K562 (cell line): Measurements from ENCODE around the gene KIAA1958. TPM values are rescaled to one million over a fixed set of nuclear protein-coding genes. Genes with fewer than 3 reads are reported as not detected.

Experiments used
- BCOR ChIP-seq: fragments of 450-650 bp; IDR thresholded peaks from 2 replicates; pipeline ENCODE4 v1.6.1; 2016
- CAMTA2 ChIP-seq: fragments of 250-450 bp; sonication (Bioruptor Pico); conservative IDR thresholded peaks from 2 replicates; pipeline ENCODE4 v1.5.1; 2022
- CSDE1 ChIP-seq, 2 experiments: fragments of 450-650 bp; IDR thresholded peaks; 2 replicates each; pipeline ENCODE4 v1.6.1; 2016; ENCODE audit warnings: mild to moderate bottlenecking in 1 of 2
- LCOR ChIP-seq: sonication (generic); formaldehyde crosslinking; IDR thresholded peaks from 2 replicates; pipeline ENCODE4 v1.8.0; 2022; ENCODE audit warnings: mild to moderate bottlenecking, missing genetic modification reagents
- MCM5 ChIP-seq: fragments of 450-650 bp; IDR thresholded peaks from 2 replicates; pipeline ENCODE4 v1.6.1; 2016; ENCODE audit warnings: low read depth
- MXI1 ChIP-seq: IDR thresholded peaks from 2 replicates; pipeline ENCODE4 v1.6.1; 2011; ENCODE audit warnings: low read depth, mild to moderate bottlenecking, improper control_type of control experiment, low read length
- POLR2AphosphoS5 ChIP-seq: IDR thresholded peaks from 2 replicates; pipeline ENCODE4 v1.6.1; 2011; ENCODE audit warnings: mild to moderate bottlenecking, low read depth, low read length, moderate library complexity; ENCODE audit not compliant: control insufficient read depth, insufficient read depth
- SIN3A ChIP-seq, 2 experiments: fragments of 150-350 bp in 1 of 2; IDR thresholded peaks; 2 replicates each; pipeline ENCODE4 v1.6.1; 2011 to 2016; ENCODE audit warnings: borderline replicate concordance in 2 of 2, low read depth in 2 of 2, low read length in 2 of 2, mild to moderate bottlenecking in 2 of 2, moderate library complexity in 2 of 2; ENCODE audit not compliant: control insufficient read depth in 1 of 2
- TEAD4 ChIP-seq, 2 experiments: sonication (generic) in 1 of 2; formaldehyde crosslinking in 1 of 2; IDR thresholded peaks; 2 replicates each; pipeline versions ENCODE4 v1.6.1 to v1.8.0; 2012 to 2022; ENCODE audit warnings: borderline replicate concordance in 1 of 2, inconsistent platforms in 1 of 2, low read length in 1 of 2, mild to moderate bottlenecking in 1 of 2, missing genetic modification reagents in 1 of 2
- XRCC4 ChIP-seq: IDR thresholded peaks from one replicate; pipeline ENCODE4 v1.6.1; 2011; ENCODE audit not compliant: insufficient read depth, insufficient read length; ENCODE audit errors: extremely low read depth
- ZNF174 ChIP-seq: fragments of 250-450 bp; sonication (Bioruptor Pico); IDR thresholded peaks from 2 replicates; pipeline ENCODE4 v1.4.0; 2020; ENCODE audit warnings: mild to moderate bottlenecking
- ZSCAN29 ChIP-seq: fragments of 450-650 bp; IDR thresholded peaks from 2 replicates; pipeline ENCODE4 v1.6.1; 2017
- polyA plus RNA-seq, 8 experiments: library from polyadenylated mRNA; depleted of rRNA in 4 of 8; stranded (reverse) in 5 of 8; unstranded in 3 of 8; fragments of >200 nt; fragmentation: Nextera tagmentation in 2 of 8; fragmentation: Illumina TruSeq in 1 of 8; extraction: Ambion mirVana in 2 of 8; extraction: Trizol in 1 of 8; gene quantifications; 2 replicates each; pipeline versions ENCODE4 v1.2.1 to v1.2.3, GENCODE V29; 2011 to 2014; ENCODE audit warnings: inconsistent platforms in 1 of 8, missing spikeins in 1 of 8
- total RNA-seq, 7 experiments: library from RNA; depleted of rRNA in 6 of 7; stranded (reverse); fragments of >200 nt in 6 of 7; fragmentation: Illumina TruSeq in 2 of 7; extraction: Trizol in 2 of 7; gene quantifications; 2 replicates each; pipeline versions ENCODE4 v1.2.1 to v1.2.3, GENCODE V29; 2011 to 2021; ENCODE audit warnings: low replicate concordance in 1 of 7
- TF ChIP-seq, protein P1 (sequence below): IDR thresholded peaks from 3 replicates; pipeline ENCODE4 v1.6.1; 2011; ENCODE audit warnings: borderline replicate concordance, mild to moderate bottlenecking, moderate library complexity; ENCODE audit not compliant: insufficient read length; ENCODE audit errors: extremely low read depth
- TF ChIP-seq, protein P2 (sequence below): sonication (generic); formaldehyde crosslinking; IDR thresholded peaks from 2 replicates; pipeline ENCODE4 v1.8.0; 2022; ENCODE audit warnings: missing genetic modification reagents, mild to moderate bottlenecking, moderate library complexity, borderline replicate concordance
- TF ChIP-seq, protein P3 (sequence below): fragments of 250-450 bp; sonication (Bioruptor Pico); IDR thresholded peaks from 2 replicates; pipeline ENCODE4 v1.4.0; 2020; ENCODE audit warnings: mild to moderate bottlenecking, moderate library complexity
- TF ChIP-seq, protein P4 (sequence below), 2 experiments: IDR thresholded peaks; 2 replicates each; pipeline ENCODE4 v1.6.1; 2012; ENCODE audit warnings: improper control_type of control experiment in 2 of 2, low read depth in 2 of 2, low read length in 2 of 2, borderline replicate concordance in 1 of 2

KIAA1958 gene
- total and polyA plus RNA-seq, 9 of the 15 experiments (the other 6 are each of a cell fraction or from before 2014, with no cell fraction given): 1.1 to 16.0 (median 10.1) TPM

DNA sequence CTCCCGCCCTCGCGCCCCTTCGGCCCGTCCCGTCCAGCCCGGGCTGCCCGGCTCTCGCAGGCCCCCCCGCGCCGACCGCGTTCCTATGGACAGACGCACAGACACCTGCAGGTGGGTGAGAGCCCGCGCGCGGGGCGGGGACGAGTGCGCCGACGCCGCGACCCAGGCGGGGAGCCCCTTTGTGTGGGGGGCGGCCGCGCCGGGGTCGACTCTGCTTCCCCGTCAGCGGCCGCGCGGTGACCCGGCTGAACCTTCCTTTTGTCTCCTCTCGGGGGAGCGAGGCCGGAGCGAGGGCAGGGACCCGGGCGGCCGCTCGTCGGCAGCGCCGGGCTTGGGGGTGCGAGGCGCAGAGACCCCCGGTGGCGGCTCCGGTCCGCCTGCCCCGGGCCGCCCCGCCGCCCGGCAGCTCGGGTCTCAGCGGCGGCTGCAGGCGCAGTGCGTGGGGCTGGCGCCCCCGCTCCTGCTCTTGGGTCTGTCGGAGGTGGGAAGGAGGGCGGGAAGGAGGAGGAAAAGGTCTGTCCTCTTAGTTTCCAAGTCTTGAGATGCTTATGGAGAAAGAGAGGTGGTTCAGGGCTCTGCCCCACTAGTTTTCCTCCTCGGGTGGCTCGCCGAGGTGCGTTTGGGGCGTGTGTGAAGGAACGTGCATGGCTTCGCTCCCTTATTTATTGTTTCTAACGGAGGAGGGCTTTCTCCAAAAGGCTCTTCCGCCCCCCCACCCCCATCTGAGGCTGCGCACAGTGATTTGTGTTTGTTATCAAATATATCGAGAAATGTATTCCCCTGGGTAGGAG, 576 bp downstream of the KIAA1958 start (continued):
- TF ChIP-seq SIN3A (IDR thresholded peaks at IDR 0.05; ENCODE audit: borderline replicate concordance in 2 of 2, control insufficient read depth in 1 of 2, low read depth in 2 of 2, low read length in 2 of 2) (peak in 1 of 2 experiments; percentile 8; a peak in 1 of 4 replicates), BCOR (no peak), POLR2AphosphoS5 (no peak), MCM5 (no peak), CSDE1 (IDR thresholded peaks at IDR 0.05) (no peak), MXI1 (no peak), ZSCAN29 (no peak), XRCC4 (no peak), CAMTA2 (CRISPR knock-in tag) (no peak), ZNF174 (CRISPR knock-in tag) (no peak), TEAD4 (IDR thresholded peaks at IDR 0.05; ENCODE audit: low read length) (no peak), TEAD4 (CRISPR knock-in tag; IDR thresholded peaks at IDR 0.05; ENCODE audit: borderline replicate concordance) (no peak), LCOR (CRISPR knock-in tag) (no peak)
- TF ChIP-seq, protein P1, sequence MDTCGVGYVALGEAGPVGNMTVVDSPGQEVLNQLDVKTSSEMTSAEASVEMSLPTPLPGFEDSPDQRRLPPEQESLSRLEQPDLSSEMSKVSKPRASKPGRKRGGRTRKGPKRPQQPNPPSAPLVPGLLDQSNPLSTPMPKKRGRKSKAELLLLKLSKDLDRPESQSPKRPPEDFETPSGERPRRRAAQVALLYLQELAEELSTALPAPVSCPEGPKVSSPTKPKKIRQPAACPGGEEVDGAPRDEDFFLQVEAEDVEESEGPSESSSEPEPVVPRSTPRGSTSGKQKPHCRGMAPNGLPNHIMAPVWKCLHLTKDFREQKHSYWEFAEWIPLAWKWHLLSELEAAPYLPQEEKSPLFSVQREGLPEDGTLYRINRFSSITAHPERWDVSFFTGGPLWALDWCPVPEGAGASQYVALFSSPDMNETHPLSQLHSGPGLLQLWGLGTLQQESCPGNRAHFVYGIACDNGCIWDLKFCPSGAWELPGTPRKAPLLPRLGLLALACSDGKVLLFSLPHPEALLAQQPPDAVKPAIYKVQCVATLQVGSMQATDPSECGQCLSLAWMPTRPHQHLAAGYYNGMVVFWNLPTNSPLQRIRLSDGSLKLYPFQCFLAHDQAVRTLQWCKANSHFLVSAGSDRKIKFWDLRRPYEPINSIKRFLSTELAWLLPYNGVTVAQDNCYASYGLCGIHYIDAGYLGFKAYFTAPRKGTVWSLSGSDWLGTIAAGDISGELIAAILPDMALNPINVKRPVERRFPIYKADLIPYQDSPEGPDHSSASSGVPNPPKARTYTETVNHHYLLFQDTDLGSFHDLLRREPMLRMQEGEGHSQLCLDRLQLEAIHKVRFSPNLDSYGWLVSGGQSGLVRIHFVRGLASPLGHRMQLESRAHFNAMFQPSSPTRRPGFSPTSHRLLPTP: no peak
- TF ChIP-seq, protein P2, sequence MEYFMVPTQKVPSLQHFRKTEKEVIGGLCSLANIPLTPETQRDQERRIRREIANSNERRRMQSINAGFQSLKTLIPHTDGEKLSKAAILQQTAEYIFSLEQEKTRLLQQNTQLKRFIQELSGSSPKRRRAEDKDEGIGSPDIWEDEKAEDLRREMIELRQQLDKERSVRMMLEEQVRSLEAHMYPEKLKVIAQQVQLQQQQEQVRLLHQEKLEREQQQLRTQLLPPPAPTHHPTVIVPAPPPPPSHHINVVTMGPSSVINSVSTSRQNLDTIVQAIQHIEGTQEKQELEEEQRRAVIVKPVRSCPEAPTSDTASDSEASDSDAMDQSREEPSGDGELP (CRISPR knock-in tag): no peak; the same call in 1 of the 2 replicates
- TF ChIP-seq, protein P3, sequence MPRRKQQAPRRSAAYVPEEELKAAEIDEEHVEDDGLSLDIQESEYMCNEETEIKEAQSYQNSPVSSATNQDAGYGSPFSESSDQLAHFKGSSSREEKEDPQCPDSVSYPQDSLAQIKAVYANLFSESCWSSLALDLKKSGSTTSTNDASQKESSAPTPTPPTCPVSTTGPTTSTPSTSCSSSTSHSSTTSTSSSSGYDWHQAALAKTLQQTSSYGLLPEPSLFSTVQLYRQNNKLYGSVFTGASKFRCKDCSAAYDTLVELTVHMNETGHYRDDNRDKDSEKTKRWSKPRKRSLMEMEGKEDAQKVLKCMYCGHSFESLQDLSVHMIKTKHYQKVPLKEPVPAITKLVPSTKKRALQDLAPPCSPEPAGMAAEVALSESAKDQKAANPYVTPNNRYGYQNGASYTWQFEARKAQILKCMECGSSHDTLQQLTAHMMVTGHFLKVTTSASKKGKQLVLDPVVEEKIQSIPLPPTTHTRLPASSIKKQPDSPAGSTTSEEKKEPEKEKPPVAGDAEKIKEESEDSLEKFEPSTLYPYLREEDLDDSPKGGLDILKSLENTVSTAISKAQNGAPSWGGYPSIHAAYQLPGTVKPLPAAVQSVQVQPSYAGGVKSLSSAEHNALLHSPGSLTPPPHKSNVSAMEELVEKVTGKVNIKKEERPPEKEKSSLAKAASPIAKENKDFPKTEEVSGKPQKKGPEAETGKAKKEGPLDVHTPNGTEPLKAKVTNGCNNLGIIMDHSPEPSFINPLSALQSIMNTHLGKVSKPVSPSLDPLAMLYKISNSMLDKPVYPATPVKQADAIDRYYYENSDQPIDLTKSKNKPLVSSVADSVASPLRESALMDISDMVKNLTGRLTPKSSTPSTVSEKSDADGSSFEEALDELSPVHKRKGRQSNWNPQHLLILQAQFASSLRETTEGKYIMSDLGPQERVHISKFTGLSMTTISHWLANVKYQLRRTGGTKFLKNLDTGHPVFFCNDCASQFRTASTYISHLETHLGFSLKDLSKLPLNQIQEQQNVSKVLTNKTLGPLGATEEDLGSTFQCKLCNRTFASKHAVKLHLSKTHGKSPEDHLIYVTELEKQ (CRISPR knock-in tag): no peak
- TF ChIP-seq, protein P4, sequence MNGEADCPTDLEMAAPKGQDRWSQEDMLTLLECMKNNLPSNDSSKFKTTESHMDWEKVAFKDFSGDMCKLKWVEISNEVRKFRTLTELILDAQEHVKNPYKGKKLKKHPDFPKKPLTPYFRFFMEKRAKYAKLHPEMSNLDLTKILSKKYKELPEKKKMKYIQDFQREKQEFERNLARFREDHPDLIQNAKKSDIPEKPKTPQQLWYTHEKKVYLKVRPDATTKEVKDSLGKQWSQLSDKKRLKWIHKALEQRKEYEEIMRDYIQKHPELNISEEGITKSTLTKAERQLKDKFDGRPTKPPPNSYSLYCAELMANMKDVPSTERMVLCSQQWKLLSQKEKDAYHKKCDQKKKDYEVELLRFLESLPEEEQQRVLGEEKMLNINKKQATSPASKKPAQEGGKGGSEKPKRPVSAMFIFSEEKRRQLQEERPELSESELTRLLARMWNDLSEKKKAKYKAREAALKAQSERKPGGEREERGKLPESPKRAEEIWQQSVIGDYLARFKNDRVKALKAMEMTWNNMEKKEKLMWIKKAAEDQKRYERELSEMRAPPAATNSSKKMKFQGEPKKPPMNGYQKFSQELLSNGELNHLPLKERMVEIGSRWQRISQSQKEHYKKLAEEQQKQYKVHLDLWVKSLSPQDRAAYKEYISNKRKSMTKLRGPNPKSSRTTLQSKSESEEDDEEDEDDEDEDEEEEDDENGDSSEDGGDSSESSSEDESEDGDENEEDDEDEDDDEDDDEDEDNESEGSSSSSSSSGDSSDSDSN (IDR thresholded peaks at IDR 0.05; ENCODE audit: borderline replicate concordance in 1 of 2, low read depth in 2 of 2, low read length in 2 of 2): peak; percentile 74 to 78
